ENCODE data around the gene SERPINB11.
"Not testable (repeated sequence)": the region's sequence is repeated elsewhere in the genome, so short reads cannot be mapped to it uniquely, and the experiment has no call there.

Gene SERPINB11, protein sequence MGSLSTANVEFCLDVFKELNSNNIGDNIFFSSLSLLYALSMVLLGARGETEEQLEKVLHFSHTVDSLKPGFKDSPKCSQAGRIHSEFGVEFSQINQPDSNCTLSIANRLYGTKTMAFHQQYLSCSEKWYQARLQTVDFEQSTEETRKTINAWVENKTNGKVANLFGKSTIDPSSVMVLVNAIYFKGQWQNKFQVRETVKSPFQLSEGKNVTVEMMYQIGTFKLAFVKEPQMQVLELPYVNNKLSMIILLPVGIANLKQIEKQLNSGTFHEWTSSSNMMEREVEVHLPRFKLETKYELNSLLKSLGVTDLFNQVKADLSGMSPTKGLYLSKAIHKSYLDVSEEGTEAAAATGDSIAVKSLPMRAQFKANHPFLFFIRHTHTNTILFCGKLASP
- long read RNA-seq, donor 1 = 0 reads
- long read RNA-seq, donor 2 = 0 reads
- long read RNA-seq, donor 3 = 0 reads
- long read RNA-seq, donor 4 = 0 reads
- long read RNA-seq, donor 5 = 0 reads
- long read RNA-seq, donor 6 = 0 reads
- long read RNA-seq, donor 7 = 0 reads
- long read RNA-seq, donor 8 = 0 reads

DNA sequence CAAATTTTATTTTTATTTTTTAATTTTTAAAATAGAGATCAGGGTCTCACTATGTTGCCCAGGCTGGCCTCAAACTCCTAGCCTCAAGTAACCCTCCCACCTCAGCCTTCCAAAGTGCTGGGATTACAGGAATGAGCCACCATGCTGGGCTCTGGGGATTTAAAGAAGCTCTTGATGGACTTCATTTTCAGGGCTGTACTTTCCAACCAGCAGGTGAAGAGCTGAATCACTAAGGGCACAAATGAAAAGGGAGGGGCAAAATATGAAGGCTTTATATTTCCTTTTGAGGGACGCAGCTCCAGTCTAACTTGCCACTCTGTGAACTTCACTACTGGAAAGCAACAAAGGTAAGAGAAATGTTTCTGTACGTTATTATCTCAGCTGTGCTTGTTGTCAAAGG lies at the start of gene SERPINB11:
SERPINB11 (plus strand) TSS at position 301 of the 400 bp plus-strand sequence. CDS start 7,234 bp downstream, outside the sequence.
- DNase-seq = no peak

DNA sequence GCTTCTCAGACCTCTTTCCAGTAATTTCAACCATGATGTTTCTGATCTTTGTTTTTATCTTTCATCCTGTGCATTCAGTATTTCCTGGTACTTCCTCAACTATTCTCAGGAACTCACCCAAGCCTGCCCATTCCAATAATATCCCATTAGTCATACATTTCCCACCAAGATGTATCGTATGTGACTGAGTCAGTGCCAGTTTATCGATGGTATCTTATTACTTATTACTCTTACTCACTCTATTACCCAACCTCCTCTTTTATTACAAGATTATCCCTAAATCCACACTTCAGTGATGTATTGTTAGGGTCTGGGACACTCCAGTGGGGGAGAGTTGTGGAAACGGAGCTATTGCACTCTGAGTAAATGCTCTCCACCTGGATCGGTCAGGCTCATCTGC lies 43.8 kb upstream of the SERPINB11 start:
- DNase-seq = not testable (repeated sequence)

DNA sequence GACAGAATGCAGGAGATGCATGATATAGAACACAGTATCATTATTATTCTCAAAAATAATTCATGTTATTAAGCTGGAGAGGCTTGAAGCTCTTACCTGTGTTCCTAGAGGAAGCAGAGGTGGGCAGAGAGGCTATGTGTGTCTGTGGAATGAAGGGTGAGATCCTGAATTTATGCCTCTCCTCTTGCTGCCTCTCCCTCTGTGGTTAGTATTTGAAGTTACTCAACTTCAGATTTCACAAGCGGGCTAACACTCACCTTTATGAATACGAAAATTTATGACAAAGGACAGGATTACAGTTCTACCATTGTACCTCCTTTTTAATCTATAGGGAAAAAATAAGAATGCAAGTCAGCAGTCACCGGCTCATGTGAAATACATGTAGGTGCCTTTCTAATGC lies 41.0 kb upstream of the SERPINB11 start, which contains the start of gene SERPINB3:
SERPINB3 (minus strand) TSS at position 144 of the 400 bp plus-strand sequence. CDS start 677 bp downstream, outside the sequence.
- not testable (repeated sequence) for DNase-seq

DNA sequence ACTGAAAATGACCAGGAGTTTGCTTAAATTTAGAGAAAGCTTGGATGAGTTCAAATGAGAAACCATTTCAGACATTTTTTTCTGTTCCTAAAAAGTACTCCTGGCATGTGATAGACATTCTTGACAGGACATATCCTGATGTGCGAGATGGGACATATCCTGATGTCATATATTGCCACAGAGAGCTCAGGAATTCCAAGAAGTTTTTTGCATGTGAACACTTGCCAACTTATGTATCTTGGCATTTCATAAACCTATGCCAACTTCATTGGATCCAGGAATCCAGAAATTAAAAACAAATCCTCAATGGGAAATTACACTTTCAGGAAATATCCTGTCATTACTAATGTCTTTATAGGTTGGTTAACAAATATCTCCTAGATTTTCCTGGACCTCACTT lies 38.2 kb upstream of the SERPINB11 start:
- no peak for DNase-seq

DNA sequence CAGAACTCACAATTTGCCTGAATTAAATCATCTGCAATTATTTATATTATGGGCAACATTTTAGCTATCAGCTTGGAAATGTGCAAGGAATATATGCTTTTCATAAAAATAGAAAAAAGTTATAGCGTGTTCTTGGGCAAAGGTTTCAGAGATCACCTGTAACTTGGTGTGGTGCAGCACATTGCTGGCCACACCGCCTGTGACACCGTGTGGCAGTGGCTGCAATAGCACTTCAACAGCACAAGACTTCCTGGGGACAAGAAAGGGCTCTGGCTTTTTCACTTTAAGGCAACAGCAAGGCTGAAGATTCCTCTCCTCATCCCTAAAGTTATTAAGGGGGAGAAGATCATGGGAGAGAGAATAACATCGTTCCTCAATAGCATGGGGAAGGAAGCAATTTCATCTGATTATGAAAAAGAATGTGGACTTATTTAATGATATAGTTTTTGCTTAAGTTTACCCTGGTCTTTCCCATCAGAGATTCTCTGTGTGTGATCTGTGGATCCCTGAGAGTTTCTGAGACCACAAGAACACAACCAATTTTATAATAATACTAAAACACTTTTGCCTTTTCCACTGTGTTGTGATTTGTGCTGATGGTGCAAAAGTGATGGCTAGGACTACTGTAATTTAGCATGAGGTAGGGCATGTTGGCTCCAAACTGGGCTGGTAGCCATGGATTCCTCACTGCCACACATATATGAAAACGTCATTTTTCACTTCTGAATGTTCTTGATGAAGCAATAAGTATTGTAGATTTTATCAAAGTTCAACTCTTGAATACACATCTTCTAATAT lies 26.0 kb upstream of the SERPINB11 start:
- no peak for DNase-seq

DNA sequence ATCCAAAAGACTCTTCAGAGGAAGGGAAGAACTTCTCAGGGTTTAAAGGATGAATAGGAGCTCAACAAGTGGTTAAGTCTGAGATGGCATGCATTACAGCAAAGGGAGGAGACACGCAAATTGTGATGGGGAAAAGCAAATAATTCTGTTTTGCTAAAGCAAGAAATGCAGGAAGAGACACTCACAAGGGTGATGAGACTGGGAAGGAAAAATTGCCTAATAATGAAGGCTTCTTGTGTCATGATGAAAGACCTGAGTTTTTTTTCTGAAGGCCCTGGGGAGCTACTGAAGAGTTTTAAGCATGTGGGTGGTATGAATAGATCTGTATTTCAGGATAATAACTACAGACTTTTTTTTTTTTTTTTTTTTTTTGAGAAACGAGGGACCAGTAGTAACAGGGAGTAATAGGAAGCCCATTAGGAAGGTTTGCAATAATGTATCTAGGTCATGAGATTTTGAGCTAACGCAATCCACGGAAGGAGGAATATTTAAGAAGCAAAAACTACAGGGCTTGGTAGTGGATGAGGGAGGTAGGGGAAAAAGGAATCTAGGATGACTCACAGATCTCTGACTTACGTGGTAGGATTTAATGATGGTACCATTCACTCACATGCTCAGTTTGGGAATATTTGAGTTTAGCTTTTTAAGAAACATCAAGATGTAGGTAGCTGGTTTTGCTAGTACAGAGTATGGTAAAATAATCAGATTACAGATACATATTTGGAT lies 25.1 kb upstream of the SERPINB11 start:
- DNase-seq = no peak

DNA sequence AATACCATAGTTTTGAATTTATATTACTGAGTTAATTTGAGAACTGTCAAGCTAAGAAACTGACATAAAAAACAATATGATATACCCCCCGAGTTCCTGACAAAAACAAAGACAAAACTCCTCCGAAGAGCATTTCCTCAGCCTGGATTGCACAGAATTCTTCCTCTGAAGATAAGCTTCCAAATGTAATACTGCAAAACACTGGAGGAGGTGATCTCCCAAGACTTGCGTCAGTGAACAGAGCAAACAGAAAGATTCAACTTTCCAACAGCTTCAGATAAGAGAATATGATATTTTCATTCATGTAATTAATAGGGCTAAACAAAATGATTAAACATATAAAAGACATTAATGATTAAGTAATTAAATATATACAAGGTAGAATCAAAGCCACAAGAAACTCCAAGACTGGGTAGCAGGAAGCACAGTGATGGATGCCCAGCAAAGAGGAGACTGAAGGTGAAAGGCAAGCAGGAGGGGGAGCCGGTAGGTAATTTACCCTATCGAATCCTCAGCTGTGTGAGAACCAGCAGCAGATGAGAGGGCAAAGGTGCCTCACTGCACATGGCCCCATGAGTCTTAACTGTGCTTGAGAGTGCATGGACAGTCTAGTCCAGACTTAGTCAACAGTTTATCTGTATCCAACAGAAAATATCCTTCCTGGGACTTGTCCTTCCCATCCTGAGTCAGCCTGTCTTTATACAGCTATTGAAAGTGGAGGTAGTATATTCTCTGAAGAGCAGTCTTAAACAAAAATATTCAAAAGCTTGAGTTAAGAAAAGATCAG lies 22.7 kb upstream of the SERPINB11 start:
- no peak for DNase-seq

DNA sequence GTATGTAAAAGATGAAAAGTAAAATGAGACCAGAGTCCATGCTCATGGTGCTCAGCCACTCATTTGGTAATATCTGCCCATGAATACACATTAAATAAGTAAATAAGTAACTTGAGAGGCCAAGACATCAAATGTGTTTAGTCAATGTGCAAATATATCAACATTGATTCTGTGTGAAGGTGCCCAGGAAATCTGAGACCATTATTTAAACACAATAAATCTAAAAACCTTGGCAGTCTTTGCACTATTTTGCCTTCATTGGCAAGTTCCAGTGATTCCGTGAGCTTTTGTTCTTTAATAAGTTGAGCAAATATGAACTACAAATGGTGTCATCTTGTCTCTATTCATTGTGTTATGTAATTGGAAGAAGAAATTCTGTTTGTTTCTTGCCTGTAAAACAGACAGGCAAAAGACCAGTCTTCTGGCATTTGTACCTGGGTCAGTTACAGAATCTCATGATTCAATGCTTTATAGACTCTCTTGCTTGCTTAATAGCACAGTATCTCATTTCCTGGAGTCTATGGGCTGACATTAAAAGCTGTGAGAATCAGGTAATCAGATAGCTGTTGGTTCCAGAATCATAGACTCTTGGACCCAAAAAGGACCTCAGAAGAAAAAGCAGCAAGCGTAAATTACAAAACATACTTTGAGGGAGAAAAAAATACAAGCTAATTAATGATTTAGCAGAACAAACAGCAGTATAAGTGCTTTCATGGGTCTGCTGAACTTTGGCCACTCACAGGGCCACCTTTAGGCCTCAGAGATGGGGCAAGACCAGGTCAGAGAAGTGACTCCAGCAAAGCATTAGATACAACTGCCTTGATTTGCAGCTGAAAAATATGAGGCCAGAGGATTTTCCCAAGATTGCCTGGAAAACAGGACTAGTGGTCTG lies 21.1 kb upstream of the SERPINB11 start:
- peak; percentile 26 for DNase-seq

DNA sequence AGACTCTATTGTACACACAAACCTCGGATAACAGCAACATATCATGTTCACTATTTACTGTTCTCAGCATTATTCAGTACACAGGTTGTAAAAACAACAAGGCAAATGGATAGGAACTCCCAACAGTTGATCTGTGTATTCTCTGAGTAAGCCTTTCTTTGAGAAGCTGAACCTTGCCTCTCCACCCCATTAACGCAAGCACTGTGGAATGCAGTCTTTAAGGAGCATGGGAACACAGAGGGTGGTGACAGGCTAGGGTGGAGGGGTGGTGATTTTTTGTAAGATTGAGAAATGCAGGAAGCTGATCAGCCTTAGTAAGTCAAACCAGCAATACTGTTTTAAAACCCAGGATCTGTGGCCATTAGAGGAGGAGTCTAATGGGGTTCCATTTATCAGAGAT lies 19.6 kb upstream of the SERPINB11 start:
- DNase-seq = no peak

DNA sequence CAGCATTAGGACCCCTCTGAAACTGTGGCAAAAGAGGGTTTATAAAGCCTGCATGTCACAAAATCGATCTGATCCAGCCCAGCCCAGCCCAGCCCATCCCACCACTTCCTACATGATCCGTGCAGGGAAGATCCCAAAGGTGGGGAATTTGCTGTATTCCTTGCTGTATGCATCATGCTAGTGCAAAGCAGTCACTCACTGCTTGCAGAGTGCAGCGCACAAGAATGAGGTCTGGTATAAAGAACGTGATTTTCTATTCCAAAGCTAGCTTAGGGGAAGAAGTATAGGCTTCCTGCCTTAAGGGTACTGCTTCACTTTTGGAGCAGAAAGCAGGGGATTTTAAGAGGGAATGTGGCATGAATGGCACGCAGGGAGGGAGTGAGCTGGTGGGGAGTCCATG lies 18.9 kb upstream of the SERPINB11 start:
- DNase-seq = no peak

DNA sequence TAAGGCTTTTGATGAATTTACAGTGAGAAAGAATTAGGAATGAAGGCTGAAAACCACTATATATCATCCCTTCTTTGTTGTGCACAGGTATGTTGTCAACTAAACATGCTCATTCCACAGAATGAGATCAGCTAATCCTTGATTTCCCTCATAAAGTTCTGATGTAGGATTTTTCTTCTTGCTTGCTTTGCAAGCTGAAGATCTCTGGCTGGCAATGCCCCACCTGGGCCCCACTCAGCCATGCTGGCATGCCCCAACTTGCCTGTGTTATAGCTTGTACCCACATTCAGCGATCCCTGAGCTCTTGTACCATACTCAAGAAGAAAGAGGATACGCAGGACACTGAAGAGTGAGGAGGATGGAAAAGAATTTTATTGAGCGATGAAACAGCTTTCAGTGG lies 18.0 kb upstream of the SERPINB11 start:
- no peak for DNase-seq

DNA sequence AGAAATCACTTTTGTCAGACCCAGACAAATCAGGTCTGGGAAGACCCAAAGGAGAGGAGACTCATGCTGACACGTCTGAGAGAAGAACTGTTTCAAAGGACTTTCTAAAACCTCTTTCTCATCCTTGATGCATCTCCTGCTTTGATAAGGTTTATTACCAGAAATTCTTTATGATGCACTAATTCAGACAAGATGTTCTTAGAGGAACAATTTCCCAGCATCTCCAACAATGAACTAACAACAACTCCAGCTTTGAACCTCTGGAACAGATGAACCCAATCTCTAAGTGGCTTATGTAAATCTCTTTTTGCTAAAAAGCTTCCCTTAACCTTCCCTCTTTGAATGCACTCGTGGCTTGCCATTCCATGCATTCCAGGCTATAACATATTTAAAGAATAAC lies 15.9 kb upstream of the SERPINB11 start:
- DNase-seq = no peak

DNA sequence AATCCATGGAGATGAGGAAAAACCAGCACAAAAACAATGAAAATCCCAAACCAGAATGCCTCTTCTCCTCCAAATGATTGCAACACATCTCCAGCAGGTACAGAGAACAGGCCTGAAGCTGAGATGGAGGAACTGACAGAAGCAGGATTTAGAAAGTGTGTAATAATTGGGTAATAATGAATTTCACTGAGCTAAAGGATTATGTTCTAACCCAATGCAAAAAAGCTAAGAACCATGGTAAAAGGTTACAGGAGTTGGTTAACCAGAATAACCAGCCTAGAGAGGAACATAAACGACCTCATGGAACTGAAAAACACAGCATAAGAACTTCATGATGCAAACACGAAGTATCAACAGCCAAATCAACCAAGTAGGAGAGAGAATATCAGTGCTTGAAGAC lies 13.7 kb upstream of the SERPINB11 start:
- DNase-seq = no peak

DNA sequence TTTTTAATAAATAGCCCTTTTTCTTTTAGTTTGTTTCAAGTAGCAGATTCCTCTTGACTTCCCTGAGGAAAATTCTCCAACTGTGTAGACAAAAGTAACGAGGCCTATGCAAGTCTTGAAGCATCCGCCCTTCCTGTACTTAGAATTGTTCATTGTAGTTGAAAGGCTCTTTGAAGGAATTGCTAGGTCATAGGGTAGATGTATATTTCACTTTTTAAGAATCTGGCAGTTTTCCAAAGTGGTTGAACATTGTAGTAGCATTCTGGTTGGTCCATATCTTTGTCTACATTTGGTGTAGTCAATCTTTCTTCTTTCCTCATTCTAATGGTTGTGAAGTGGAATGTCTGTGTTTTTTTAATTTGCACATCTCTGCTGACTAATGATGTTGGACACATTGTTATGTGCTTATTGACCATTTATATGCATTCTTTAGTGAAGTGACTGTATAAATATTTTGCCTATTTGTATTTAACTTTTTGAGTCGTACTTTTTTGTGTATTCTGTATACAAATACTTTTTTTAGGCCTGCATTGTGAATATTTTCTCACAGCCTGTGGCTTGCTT lies 5.6 kb upstream of the SERPINB11 start:
- no peak for DNase-seq

DNA sequence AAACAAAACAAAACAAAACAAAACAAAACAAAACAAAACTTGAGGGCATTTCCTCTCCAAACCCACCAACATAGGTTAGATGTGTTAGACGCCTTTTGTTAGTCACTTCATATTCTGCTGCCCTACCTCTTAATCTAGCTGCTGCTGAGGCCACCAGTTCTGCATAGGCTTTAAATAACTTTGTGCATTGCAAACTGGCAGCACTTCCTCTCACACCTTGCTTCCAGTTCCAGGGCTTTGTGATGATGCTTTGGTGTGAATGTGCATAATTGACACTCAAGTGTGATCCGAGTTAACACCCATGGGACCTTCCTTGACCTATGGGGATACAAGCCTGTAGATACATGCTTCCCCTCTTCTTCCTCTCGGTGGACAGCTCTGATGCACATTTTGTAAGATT lies 2.3 kb upstream of the SERPINB11 start:
- DNase-seq = no peak

DNA sequence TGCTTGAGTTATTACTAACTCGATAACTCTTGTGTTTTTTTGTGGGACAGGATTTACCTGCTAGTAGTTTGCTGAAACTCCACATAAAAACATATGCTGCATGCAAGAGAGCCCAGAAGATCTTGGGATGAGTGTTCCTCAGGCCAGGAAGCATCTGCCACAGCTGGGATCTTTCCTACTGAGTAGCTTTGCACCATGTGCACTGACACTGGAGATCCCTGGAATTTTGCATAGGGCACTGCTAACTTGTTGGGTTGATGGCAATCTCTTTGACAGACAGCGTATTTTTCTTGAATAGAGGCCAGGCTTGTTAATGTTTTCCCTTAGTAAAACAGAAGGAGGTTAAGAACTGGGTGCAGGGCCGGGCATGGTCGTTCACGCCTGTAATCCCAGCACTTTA lies 808 bp upstream of the SERPINB11 start:
- DNase-seq = no peak

DNA sequence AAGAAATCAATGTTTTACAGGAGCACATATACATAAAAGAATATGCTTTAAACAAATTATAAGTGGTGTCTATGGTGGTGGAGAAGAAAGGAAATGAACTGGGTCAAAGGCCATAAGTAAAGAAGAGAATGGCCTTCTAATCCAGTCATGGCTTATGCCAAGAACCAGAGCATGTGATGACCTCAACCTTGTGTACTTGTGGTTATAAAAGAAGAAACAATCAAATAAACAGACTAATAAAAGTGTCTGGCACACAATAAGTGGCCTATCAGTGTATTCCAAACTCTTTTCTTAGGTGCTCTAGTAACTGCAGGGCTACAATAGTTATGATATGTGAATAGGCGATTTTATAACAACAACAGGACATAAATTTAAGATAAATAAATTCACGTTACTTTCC lies 2.6 kb downstream of the SERPINB11 start:
- DNase-seq = no peak

DNA sequence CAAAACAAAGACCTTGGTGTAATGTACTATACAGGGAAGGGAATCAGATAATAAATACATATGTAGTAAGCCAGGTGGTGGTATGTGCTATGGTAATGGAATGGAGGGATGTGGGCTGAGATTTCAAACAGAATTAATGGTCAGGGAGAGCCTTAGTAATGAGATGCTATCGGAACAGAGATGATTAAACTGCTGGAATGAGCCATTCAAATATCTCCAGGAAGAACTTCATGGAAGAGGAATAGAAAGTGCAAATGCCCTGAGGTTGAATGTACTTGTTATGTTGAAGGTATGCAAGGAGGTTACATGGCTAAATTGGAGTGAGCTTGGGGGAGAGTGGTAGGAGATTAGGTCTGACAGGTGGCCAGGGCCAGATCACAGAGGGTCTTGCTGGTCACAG lies 5.1 kb downstream of the SERPINB11 start:
- DNase-seq = no peak

DNA sequence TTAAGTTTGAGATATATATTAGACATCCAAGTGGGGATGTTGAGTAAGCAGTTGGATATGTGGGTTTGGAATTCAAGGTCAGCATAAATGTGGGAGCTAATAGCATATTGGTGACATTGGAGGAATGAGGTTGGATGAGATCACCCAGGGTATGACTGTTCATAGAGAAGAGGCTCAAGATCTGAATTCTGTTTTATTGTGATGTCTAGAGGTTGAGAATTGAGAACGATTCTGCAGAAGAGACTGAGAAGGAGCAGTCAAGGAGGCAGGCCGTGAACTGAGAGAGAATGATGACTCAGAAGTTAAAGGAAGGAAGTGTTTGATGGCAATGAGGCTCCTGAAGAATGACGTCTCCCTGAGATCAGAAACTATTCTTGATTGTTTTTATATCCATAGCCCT lies 5.9 kb downstream of the SERPINB11 start:
- no peak for DNase-seq
